HG03103 (cell line): ENCODE results near the gene EFNB2.

Source experiments
- ATAC-seq: cut with Tn5 transposase; IDR thresholded peaks from one replicate; pipeline ENCODE4 v1.9.1; 2021; ENCODE audit warnings: low read depth; ENCODE audit not compliant: unreplicated experiment

EFNB2 gene

GRCh38 chr13:106505295-106505694, 30.2 kb downstream of the EFNB2 start:
- ATAC-seq = no peak

DNA sequence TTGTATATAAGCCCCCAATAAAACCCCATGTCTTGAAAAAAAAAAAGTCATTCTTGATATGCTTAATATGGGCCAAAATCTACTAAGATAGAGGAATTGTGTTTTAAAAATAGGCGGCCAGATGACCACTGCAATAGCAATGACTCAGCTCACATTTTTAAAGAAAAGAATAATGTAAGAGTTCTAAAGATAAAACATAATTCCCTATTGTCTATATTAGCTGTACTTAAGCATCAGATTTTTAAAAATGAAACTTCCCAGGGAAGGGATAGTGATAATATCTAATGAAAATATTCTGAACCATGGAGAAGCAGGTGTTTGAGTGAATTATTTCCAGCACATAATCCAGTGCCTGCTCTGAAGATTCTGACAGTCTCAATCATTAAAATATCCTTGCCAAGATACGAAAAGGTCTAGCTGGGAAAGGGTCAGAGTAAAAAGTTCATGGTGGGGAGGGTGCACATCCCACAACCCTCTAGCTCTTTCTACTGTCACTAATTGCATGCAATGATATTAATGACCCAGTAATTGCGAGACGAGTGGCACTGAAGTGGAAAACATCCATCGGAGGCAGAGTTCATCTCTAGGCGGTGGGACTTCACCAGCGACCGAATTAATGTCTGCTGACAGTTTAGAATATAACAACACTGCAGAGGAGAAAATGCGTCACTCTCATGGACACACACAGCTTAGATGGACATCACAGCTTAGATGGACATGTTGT, 31.6 kb downstream of the EFNB2 start:
- no peak for ATAC-seq

- ATAC-seq = no peak
Measured at GRCh38 chr13:106503272-106503671, 32.2 kb downstream of the EFNB2 start.

- ATAC-seq = no peak
Measured at GRCh38 chr13:106500445-106500844, 35.0 kb downstream of the EFNB2 start.

GRCh38 chr13:106499896-106500295, 35.6 kb downstream of the EFNB2 start:
- ATAC-seq = peak; percentile 73

- no peak for ATAC-seq
Measured at GRCh38 chr13:106499113-106499512, 36.3 kb downstream of the EFNB2 start.

DNA sequence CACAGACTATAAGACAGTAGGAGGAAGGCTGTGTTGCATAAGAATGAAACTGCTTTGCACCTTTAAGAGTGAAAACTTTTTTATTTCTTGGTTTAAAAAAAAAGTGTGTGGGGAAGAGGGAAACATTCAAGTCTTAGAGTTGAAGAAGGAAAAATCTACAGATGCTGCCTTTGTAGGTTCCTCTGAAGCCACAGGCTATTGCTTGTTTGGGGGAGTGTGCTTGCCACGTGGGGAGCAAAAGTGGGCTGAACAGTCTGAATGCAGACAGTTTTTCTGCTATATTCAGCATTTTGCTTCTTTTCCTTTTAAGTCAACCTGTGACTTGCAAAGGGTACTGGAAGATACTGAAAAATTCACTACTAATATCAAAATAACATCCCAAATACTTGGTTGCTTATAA, 36.9 kb downstream of the EFNB2 start:
- ATAC-seq = no peak

- no peak for ATAC-seq
Measured at GRCh38 chr13:106498158-106498557, 37.3 kb downstream of the EFNB2 start.

DNA sequence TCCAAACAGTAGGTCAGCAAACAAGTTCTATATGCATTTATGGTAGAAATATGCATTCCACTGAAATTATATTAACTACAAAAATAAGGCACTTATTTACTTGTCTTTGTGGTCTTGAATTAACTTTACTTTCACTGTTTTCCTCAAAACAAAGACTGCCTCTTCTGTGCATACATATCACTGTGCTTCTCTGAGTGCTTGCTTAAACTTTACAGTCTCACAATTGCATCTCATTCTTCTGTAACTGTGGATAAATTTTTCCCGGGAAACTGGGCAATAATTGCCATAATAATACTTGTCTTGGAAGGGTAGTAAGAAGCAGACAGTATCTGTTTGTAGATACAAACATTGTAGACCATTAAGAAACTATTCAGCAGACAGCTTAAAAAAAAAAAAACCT, 38.4 kb downstream of the EFNB2 start:
- ATAC-seq = no peak

DNA sequence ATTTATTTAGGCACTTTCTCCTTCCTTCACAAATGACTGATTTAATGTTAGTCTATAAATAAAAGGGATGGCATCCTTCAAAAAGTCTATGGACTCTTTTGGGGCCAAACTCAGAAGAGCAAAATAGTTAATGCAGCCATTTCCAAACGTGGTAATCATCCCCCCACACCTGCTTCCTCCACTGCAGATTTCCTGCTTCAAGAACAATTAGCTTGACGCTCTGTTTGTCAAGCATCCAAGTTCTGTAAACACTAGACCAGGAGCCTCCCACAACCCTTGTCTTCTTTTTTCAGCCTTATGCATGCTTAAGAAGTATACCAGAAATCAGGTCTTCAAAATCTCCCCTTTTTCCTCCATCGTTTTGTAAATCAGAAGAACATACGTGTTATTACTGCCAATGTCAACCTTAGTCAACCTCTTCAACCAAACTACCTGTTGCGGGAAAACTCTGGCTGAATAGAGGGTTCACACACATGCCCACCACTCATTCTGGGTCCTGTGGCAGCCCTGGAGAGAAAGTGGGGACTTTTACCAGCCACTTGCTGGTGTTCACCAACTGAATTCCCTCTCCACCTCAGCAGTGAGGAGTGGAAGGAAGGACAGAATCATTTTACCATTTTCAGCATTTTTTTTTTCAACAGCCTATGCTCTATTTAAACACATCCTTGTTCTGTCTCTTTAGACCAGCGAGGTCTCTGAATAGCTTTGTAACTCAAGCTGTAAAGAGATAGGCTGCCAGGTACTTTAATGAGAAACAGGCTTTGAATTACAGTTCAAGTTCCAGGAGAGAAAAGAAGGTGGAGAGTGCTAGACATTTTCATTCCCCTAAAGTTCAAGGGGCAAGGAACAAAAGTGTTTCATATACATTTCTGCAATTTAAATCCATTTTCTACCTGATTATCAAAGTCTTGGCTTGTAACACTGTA, 39.1 kb downstream of the EFNB2 start:
- no peak for ATAC-seq

GRCh38 chr13:106494936-106495335, 40.5 kb downstream of the EFNB2 start:
- no peak for ATAC-seq

- ATAC-seq = no peak
Measured at GRCh38 chr13:106494506-106494905, 41.0 kb downstream of the EFNB2 start.

GRCh38 chr13:106493533-106494220, 41.8 kb downstream of the EFNB2 start:
- peak; percentile 85 for ATAC-seq

DNA sequence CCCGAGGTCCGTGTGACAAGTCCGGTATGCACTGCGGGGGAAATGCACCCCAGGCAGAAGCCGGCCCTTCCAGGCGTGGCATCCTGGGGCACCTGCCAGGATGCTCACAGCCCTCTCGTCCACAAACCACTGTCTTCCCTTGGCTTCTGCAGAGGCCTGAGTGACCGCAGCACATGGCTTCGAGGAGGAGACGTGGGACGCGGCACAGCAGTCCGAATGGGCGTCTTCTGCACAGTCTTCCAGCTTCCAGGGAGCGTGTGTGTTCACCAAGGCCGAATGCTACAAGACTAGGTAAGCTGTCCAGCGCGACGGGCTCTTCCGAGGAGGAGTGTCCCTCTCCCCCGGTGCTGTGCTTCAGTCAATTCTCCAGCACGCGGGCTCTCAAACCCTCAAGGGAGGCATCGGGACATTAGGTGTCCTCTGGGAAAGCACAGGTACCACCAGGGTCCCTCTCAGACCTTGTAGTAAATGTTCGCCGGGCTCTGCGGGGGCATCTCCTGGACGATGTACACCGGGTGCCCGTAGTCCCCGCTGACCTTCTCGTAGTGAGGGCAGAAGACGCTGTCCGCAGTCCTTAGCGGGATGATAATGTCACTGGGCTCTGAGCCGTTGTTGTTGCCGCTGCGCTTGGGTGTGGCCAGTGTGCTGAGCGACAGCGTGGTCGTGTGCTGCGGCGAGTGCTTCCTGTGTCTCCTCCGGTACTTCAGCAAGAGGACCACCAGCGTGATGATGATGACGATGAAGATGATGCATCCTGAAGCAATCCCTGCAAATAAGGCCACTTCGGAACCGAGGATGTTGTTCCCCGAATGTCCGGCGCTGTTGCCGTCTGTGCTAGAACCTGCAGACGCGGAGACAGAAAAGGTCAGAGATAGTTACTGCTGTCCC, 42.6 kb downstream of the EFNB2 start:
- ATAC-seq = no peak

DNA sequence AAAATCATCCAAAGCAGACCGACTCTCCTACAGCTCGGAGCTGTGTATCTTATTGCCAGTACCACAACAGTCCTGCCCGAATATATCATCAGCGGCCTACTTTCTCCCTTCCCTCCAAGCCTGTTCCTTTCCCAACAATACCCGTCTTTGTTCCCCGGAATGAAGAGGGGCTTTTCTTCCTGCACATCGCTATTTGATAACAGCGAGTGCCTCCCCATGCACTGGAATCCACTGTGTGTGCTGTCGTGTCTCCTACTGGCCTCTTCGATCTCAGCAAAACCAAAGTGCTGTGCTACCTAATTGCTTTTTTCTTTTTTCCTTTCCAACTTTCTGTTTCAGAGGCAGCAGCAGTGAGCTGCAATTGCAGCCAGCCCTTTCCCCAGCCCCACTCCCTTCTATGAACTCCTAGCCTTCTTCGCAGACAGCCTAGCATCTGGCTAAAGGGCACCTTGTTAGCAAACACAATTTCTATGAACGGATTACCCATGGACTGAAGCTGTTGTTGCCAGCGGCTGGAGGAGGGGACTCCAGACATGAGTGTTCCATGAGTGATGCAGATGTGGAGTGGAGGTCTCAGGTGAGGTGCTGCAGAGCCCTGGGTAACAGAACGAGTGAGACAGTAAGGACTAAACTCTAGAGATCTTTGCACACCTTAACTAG, 43.4 kb downstream of the EFNB2 start:
- no peak for ATAC-seq

DNA sequence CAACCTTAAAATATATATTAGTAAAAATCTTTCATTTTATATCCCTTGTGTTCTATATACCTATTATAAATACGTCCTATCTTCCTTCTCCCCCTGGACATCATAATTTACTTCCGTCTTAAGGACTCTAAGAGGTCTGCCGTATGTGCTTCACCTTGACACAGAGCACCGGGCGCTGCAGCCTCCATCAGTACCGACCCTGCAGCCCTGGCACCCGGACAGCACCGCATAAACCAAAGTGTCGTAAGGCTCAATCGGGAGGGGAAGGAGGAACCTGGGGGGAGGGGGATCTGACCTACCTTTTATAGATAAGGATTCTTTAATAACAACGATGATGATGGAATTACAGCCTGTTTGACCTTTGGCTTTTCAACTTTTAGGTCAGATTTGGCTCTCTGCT, 44.0 kb downstream of the EFNB2 start:
- ATAC-seq = no peak

GRCh38 chr13:106490569-106491321, 44.7 kb downstream of the EFNB2 start:
- no peak for ATAC-seq

DNA sequence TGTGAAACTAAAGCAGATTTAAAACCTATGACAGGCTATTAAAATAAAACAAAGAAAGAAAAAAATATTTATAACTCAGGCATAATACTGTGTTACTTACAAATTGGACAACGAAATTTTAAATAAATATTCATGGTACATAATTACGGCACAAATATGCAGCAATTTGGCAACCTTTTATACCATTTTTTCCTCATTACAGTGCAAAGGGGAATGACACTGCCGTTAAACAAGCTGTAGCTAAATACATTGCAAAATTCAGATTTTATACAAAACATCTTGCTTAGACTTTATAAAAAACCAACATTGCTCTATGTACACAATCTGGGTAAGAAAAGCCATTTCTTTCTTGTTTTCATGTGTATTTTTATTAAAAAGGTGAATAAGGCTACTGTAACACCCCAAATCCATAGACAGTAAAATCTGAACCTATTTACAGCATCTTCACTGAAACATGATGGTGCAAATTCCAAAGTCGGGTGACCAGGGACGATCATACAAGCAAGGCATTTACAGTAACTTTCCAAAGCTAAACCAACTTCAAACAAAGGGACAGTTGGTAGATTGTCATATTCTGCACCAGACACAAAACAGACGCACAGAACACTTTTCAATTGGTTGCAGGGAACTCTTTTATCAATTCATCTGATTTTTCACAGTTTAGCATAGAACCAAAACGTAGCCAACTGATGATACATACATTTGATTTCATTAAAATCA, 45.5 kb downstream of the EFNB2 start:
- ATAC-seq = no peak
